Ovary (tissue), 3 donors: ENCODE data around the gene AP5M1.
"Not testable (repeated sequence)": the region's sequence is repeated elsewhere in the genome, so short reads cannot be mapped to it uniquely, and the experiment has no call there.

Experiments used
- CTCF ChIP-seq, 3 donors: fragments of 450-650 bp in 2 of 3; fragments of 200-600 bp in 1 of 3; IDR thresholded peaks; one replicate each; pipeline versions ENCODE4 v1.5.1 to v1.8.0; 2016 to 2022; ENCODE audit warnings: antibody characterized with exemption in 3 of 3, mild to moderate bottlenecking in 1 of 3
- POLR2A ChIP-seq: fragments of 450-650 bp; IDR thresholded peaks from one replicate; pipeline ENCODE4 v1.6.1; 2017; ENCODE audit warnings: antibody characterized with exemption, mild to moderate bottlenecking, moderate library complexity
- donor health status: DM: no; HTN: no; CAD: no.

GRCh38 chr14:57258221-57258620 is 10.6 kb upstream of the AP5M1 start:
- TF ChIP-seq CTCF (IDR thresholded peaks at IDR 0.05); POLR2A: not testable (repeated sequence)
